SK-N-MC (cell line): ENCODE results near the gene NOP14.

Experiments used
- EZH2 ChIP-seq: fragments of 200-600 bp; sonication (generic); IDR thresholded peaks from one replicate; pipeline ENCODE4 v1.6.1; 2017; ENCODE audit warnings: antibody characterized with exemption
- POLR2AphosphoS5 ChIP-seq: IDR thresholded peaks from 2 replicates; pipeline ENCODE4 v1.6.1; 2012; ENCODE audit warnings: mild to moderate bottlenecking, low read depth, low read length, borderline replicate concordance

DNA sequence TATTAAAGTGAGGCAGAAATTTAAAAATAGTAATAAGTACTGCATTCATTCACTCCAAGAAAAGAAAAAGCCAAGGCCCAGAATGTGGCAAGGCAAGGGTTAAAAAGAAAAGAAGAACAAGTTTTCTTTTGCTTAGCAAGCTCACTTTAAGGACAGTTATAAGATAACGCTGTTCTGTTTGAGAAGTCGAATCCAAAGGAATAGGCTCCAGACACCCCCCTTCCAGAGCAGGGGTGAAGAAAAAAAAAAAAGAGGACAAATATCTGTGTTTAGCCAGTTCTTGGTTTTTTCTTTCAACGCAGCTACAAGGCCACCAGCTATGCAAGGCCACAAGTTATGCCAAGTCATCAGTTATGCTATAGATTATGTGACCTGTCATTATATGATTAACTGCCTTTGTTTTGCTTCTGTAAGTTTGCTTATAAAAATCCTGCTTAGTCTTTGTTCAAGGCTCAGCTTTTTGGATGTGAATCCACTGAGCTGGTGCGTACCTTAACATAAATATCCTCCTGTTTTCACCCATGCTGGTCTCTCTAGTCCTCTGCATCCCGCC is 1.6 kb upstream of the NOP14 start:
- TF ChIP-seq EZH2 (no peak), POLR2AphosphoS5 (no peak)
